Left forelimb (tissue), 1 donor: ENCODE results near the gene KCNG2.

Experiments used
- DNase-seq: peaks from one replicate; pipeline ENCODE4 v3.0.0-alpha.2; 2018; ENCODE audit warnings: low spot score

Gene KCNG2

GRCh38 chr18:79819064-79819967, 21.6 kb downstream of the KCNG2 start:
- no peak for DNase-seq

- DNase-seq = no peak
Measured at GRCh38 chr18:79819968-79820351, 22.2 kb downstream of the KCNG2 start.

DNA sequence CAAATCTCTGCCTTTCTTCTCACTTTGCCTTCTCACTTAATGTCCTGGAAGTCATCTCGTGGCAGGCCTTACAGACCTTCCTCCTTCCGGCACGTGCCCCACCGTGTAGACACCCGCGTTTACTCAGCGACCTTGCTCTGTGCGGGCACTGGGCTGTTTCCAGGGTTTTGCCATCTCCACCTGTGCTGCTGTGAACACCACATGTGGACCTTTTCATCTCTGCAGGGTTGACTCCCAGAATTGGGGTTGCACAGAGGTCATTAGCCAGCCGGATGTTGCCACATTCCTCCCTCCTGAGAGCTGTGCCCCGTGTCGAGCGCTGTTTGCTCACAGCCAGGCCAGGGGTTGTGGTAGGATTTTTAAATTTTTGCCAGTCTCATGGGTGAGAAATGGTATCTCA, 25.4 kb downstream of the KCNG2 start:
- no peak for DNase-seq

- no peak for DNase-seq
Measured at GRCh38 chr18:79825913-79826312, 28.2 kb downstream of the KCNG2 start.

GRCh38 chr18:79826966-79827365, 29.2 kb downstream of the KCNG2 start:
- no peak for DNase-seq

- no peak for DNase-seq
Measured at GRCh38 chr18:79828258-79828657, 30.5 kb downstream of the KCNG2 start.

- peak; percentile 50 for DNase-seq
Measured at GRCh38 chr18:79829136-79829854, 31.6 kb downstream of the KCNG2 start.

- DNase-seq = no peak
Measured at GRCh38 chr18:79832169-79832568, 34.4 kb downstream of the KCNG2 start.

GRCh38 chr18:79834834-79835233, 37.1 kb downstream of the KCNG2 start:
- DNase-seq = no peak

- no peak for DNase-seq
Measured at GRCh38 chr18:79841936-79842335, 44.2 kb downstream of the KCNG2 start.

DNA sequence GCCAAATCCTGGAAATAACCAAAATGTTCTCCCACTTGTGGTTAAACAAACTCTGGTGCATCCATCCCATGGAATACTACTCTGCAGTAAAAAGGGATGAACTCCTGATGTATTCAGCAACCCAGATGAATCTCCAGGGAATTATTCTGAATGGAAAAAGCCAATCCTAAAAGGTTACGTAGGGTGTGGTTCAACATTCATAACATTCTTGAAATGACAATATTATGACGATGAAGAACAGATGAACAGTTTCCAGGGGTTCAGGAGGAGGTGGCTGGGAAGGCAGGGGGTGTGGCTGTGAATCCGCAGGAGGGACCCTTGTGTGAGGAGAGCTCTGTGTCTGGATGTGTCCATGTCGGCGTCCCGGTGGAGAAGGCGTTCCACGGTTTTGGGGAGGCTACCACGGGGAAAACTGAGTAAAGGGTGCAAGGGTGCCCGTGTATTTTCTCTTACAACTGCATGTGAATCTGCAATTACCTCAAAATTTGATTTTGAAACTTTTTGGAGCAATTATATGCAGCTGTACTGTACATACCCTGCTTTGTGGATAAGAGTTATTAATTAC, 47.3 kb downstream of the KCNG2 start:
- DNase-seq = no peak

DNA sequence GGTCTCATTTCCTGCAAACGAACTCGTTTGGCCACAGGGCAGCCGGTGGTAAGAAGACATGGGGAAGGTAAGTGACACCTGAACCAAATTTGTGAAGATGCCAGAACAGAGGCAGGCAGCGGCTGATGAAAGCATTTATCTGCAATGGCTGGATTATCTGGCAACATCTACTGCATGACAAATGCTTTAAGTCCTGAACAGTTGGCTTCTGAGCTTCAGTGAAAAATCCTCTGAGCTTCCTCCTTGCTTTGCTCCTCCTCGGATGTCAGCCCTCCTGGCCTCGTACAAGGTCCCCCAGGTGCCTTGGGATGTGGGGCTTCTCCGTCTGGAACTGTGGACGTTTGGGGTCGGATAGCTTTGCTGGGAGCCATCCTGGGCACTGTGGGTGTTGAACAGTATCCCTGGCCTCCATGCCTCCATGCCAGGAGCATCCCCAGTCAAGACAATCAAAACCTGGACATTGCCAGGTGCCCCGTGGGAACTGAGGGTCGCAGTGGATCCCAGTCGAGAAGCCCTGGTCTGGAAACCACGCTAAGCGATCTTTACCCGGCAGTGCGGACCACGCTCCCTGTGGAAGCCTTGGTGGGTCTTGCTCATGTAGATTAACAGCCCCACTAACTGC, 49.3 kb downstream of the KCNG2 start:
- peak; percentile 45 for DNase-seq

DNA sequence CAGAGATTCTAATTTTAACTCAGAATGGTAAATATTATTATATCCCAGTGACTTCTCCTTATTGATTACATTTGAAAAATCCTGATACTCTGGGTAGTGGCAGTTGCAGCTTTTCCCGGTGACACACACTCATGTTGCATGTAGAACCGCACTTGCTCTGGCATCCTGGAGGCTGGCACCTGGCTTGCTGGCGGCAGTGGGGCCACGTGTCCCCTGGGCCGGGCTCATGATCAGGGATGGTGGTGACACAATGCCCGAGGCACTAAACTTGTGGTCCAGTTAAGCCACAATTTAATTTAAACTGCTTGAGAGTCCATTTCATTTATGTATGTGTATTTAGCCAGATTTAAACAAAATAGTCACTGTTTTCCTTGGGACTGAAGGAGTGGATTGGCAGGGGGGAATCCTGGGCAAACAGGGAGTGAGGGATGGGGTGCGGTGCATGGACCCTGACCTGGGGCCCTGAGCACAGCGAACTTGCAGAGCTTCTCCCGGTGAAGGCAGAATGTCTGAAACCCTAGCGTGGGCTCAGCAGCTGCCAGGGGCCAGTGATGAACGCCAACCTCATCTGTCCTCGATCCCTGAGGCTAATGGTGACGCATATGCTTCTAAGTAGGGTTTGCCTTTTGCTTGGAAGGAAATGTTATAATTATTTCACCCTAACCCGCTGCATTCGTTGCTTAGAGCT, 50.0 kb downstream of the KCNG2 start:
- DNase-seq = no peak

DNA sequence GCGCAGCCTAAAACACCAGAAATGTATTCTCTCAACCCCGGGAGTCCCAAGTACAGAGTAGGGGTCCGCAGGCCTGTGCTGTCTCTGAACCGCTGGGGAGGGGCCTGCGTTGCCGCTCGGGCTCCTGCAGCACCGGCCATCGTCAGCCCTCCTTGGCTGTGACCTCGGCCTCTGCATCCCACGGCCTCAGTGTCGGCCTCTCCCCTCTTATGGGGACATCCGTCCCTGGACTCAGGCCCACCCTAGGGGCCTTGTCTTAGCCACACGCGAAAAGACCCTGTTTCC, 50.5 kb downstream of the KCNG2 start:
- peak; percentile 46 for DNase-seq

GRCh38 chr18:79848579-79849327, 51.0 kb downstream of the KCNG2 start:
- DNase-seq = peak; percentile 47

DNA sequence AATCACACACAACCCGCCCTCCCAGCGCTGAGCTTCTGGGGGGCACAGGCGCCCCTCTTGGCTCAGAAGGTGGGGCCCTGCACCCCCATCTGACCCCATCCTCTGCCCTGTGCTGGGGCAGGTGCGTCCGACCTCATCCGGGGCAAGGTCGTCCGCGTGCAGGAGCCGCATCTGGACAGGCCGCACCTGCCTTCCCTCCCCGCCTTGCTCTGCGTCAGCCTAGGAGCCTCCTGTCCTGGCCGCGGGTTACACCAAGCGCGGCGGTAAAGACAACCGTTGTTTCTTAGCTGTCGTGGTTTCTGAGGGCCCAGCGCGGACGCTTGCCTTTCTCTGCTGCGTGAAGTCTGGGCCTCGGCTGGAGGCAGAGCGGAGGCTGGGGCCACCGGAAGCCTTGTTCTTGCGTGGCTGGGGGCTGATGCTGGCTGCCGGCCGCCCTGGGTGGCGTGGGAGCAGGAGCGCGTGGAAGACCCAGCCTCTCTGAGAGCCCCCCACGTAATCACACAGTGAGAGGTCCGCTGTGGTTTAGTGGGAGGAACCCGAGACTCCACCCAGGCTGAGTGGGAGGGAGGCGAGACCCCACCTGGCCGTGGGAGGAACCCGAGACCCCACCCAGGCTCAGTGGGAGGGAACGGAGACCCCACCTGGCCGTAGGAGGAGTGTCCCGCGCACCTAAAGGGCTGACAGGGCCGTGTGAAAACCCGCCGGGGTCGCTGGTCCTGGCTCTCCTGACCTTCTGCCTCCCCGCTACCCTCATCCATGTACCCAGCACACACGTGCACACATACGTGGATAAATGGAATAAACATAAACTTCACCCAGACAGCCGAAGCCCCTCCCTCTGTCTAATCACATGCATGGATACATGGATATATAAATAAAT, 51.8 kb downstream of the KCNG2 start:
- DNase-seq = peak; percentile 62

DNA sequence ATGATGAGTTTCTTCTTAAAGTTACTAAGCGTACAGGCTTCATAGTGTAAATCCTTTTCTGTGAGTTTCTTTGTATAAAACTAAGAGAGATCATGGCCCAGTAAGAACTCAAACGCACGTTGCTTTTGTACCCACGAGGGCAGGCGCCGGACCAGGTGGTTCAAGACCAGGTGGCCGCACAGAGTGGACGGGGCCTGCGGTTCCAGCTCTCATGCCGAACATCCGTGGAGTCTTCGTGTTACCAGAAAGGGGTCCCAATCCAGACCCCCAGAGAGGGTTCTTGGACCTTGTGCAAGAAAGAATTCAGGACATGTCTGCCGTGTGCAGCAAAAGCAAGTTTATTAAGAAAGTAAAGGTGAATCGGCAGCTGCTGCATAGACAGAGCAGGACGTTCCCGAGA, 53.0 kb downstream of the KCNG2 start:
- no peak for DNase-seq

GRCh38 chr18:79851489-79851888, 53.8 kb downstream of the KCNG2 start:
- DNase-seq = peak; percentile 41

DNA sequence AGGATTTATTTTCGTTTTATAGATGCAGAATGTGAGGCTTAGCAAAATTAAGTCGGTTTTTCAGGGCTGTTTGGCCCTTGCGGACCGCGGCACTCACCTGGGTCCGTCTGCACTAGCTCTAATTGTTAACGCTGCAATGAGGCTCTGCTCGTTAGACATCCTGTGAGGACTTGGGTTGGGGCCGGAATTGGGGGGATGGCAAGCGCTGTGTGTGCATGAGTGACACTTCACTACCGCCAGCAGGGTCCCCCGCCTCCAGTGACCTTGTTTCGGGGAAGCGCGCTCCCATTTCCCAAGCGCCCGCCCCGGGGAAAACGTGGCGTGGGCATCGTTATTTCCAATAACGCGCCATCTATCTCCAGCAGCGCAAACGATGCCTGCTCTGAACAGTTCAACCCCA, 54.2 kb downstream of the KCNG2 start:
- DNase-seq = peak; percentile 15

DNA sequence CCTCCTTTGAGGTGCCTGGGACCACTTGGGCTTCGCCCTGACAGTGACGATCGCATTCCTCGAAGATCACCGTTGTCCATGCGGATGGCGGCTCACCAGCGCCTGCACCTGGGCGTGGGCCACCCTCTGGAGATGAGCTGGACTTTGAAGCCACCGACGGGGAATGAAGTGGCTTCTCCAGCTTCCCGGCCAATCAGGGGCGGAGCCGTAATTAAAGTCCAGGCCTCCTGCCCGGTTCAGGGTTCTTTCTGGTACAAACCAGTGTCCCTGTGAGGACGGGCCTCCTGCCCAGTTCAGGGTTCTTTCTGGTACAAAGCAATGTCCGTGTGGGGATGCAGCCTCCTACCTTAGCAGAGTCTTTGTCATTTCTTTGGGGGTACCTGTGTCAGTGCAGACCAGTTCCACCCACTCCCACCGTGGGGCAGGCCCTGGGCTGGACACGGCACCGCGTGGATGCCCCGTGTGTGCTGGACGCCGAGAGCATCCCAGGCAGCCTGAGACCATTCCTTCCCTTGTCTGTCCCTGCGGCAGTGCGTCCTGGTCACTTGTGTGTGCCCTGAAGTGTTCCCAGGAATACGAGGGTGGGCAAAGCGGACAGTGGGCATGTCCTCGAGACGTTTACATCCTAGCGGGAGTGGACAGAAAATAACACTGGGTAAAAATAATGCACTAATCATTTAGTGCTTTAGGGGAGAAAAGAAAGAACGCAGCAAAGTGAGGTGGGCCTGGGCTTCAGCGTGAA, 55.0 kb downstream of the KCNG2 start:
- DNase-seq = peak; percentile 64
